ENCODE measurements around the gene ZC3H10.

GRCh38 chr12:56080556-56081138 lies 37.4 kb upstream of the ZC3H10 start:
- TF ChIP-seq TAF1 (IDR thresholded peaks at IDR 0.05; ENCODE audit: low read depth, low read length), result no peak; the same call in 1 of the 2 replicates
- no peak for TF ChIP-seq KDM1A (IDR thresholded peaks at IDR 0.05; ENCODE audit: borderline replicate concordance, low read length)
- TF ChIP-seq JUN (IDR thresholded peaks at IDR 0.05; ENCODE audit: low read depth, low read length), result no peak

All from H1 (cell line).